Kidney (tissue), 14 donors: ENCODE data around the gene AOX1. TPM values are rescaled to one million over a fixed set of nuclear protein-coding genes. Genes with fewer than 3 reads are reported as not detected.

Experiments used
- DNase-seq, 5 donors: peaks; one replicate each; pipeline ENCODE4 v3.0.0-alpha.2; 2013 to 2020
- FAIRE-seq: peaks from 2 replicates; lab custom pipeline; 2012; peaks lifted over from hg19 to GRCh38; lab: Jason Lieb, UNC
- H3K27ac ChIP-seq, 2 donors: one replicate each; pipeline ENCODE4 v1.7.0; 2013; ENCODE audit warnings: low read depth in 2 of 2, low read length in 2 of 2, inconsistent platforms in 1 of 2
- H3K27me3 ChIP-seq: one replicate; pipeline ENCODE4 v1.7.1; 2013; ENCODE audit warnings: low read length, inconsistent platforms; ENCODE audit not compliant: control insufficient read depth, insufficient read depth
- H3K36me3 ChIP-seq, 3 donors: one replicate each; pipeline versions ENCODE4 v1.7.0 to v1.7.1; 2013; ENCODE audit warnings: low read length in 3 of 3, control low read depth in 1 of 3, inconsistent platforms in 1 of 3; ENCODE audit not compliant: insufficient read depth in 3 of 3, control insufficient read depth in 2 of 3
- H3K4me1 ChIP-seq, 3 donors: one replicate each; pipeline versions ENCODE4 v1.7.0 to v1.7.1; 2013; ENCODE audit warnings: low read length in 3 of 3, inconsistent platforms in 1 of 3, low read depth in 1 of 3; ENCODE audit not compliant: control insufficient read depth in 2 of 3, insufficient read depth in 2 of 3
- H3K4me3 ChIP-seq, 3 donors: one replicate each; pipeline versions ENCODE4 v1.7.0 to v1.8.1; 2013; ENCODE audit warnings: low read length in 3 of 3, control low read depth in 1 of 3, inconsistent platforms in 1 of 3
- H3K9ac ChIP-seq, 3 donors: one replicate each; pipeline versions ENCODE4 v1.7.0 to v1.7.1; 2013; ENCODE audit warnings: low read length in 3 of 3, control low read depth in 1 of 3, inconsistent platforms in 1 of 3
- H3K9me3 ChIP-seq, 3 donors: one replicate each; pipeline versions ENCODE4 v1.7.0 to v1.7.1; 2013; ENCODE audit warnings: low read length in 3 of 3, control low read depth in 1 of 3, inconsistent platforms in 1 of 3; ENCODE audit not compliant: control insufficient read depth in 2 of 3, insufficient read depth in 1 of 3
- intact Hi-C: fragments of 100-400 bp; cut with DNase I; formaldehyde crosslinking; loops from one replicate; pipeline ENCODE4 v1.11.1; 2022
- polyA plus RNA-seq: library from polyadenylated mRNA; stranded (reverse); fragments of 350-450 nt; fragmentation: Illumina TruSeq; extraction: RNeasy Lipid Tissue Mini Kit (QIAGEN cat#74804); gene quantifications from one replicate; pipeline ENCODE4 v1.2.3, GENCODE V29; 2014; ENCODE audit warnings: low read depth, low replicate concordance; ENCODE audit not compliant: insufficient read depth
- total RNA-seq: library from RNA; stranded (reverse); fragmentation: NEBNext Ultra II Directional; extraction: Animal tissue kit (Norgen Biotek cat#: 25700); gene quantifications from one replicate; pipeline ENCODE4 v1.2.1, GENCODE V29; 2021
- TF ChIP-seq, protein P1 (sequence below): IDR thresholded peaks from 3 replicates; pipeline ENCODE4 v1.5.1; 2012; ENCODE audit warnings: mild to moderate bottlenecking, moderate library complexity, borderline replicate concordance; ENCODE audit not compliant: insufficient read depth; ENCODE audit errors: extremely low read depth
- donor health status: control.
- donor health status: control.
- donor health status: control.
- donor health status: control.
- donor health status: control.
- donor health status: DM: yes; HTN: yes; CAD: no.
- donor health status: Normal renal cell carcinoma (clear cell type).

The AOX1 gene
- total and polyA plus RNA-seq, 2 donors from 2014 or later, result 38.6 to 43.7 TPM

DNA sequence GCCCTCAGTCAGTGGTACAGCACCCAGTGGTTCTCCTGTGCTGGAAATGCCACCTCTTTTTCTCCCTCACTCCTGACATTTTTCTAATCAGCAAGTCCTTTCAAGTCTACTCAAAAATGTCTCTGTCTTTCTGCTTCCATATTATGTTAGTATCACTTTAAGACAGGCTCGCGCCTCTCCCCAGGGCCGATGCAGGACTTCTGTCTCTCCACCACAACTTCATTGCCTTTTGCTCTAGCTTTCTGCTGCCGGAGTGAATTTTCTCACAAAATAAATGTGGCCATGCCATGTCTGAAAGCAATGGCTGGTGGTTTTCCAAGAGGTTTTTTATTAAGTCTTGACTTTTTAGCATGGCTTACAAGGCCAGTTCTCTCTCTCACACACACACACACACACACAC, 73.6 kb downstream of the AOX1 start:
- Histone ChIP-seq H3K9me3 (no peaks in the 10 kb centered on the region), H3K4me3 (no peak overlapping the region), H3K27me3 (no peaks in the 10 kb centered on the region), H3K27ac (no peak overlapping the region), H3K36me3 (no peaks in the 10 kb centered on the region), H3K4me1 (no peaks in the 10 kb centered on the region), H3K9ac (no peak overlapping the region)
- FAIRE-seq, result no peak
- TF ChIP-seq, protein P1, sequence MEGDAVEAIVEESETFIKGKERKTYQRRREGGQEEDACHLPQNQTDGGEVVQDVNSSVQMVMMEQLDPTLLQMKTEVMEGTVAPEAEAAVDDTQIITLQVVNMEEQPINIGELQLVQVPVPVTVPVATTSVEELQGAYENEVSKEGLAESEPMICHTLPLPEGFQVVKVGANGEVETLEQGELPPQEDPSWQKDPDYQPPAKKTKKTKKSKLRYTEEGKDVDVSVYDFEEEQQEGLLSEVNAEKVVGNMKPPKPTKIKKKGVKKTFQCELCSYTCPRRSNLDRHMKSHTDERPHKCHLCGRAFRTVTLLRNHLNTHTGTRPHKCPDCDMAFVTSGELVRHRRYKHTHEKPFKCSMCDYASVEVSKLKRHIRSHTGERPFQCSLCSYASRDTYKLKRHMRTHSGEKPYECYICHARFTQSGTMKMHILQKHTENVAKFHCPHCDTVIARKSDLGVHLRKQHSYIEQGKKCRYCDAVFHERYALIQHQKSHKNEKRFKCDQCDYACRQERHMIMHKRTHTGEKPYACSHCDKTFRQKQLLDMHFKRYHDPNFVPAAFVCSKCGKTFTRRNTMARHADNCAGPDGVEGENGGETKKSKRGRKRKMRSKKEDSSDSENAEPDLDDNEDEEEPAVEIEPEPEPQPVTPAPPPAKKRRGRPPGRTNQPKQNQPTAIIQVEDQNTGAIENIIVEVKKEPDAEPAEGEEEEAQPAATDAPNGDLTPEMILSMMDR, result no peak
- no peak for DNase-seq
- intact Hi-C loops, result no loop called here

DNA sequence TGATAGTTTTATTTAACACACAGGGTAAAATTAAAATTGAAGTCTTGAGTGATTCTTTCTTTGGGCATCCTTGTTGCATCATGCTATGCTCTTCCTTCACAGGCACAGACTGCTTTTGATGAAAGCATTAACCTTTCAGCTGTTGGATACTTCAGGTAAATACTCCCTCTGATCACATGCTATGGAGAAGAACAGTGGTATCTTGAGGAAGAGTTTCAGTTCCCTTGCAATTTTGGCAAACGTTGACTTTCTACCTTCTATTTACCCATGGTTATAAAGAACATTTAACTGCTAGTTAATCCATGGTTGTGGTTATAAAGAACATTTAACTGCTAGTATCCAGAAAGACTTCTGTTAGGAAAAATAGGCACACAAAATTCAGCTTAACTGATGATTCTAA, 75.7 kb downstream of the AOX1 start:
- no peak overlapping the region for H3K9ac ChIP-seq
- no peaks in the 10 kb centered on the region for H3K36me3 ChIP-seq
- H3K4me3 ChIP-seq, result no peak overlapping the region
- DNase-seq (no peak), FAIRE-seq (no peak)
- no peaks in the 10 kb centered on the region for H3K4me1 ChIP-seq
- H3K27ac ChIP-seq, result no peak overlapping the region
- H3K27me3 ChIP-seq, result no peaks in the 10 kb centered on the region
- no peaks in the 10 kb centered on the region for H3K9me3 ChIP-seq
- intact Hi-C loops, result no loop called here
- TF ChIP-seq, protein P1, result no peak

DNA sequence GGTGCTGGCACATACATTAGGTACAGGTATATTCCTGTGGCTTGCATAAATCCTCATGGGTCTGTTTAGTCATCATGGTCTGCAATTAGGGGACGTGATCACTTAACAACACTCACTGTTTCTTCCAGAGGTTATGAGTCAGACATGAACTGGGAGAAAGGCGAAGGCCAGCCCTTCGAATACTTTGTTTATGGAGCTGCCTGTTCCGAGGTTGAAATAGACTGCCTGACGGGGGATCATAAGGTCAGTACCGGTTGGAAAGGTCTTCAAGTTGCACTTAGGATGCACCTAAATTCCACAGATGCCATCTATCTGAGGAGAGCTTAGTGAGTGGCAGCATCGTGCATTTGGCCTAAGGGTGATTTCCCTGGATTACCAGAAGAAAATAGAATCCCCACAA, 76.9 kb downstream of the AOX1 start:
- FAIRE-seq (no peak), DNase-seq (no peak)
- H3K9me3 ChIP-seq, result no peaks in the 10 kb centered on the region
- no peak overlapping the region for H3K9ac ChIP-seq
- no peaks in the 10 kb centered on the region for H3K4me1 ChIP-seq
- no peaks in the 10 kb centered on the region for H3K36me3 ChIP-seq
- H3K4me3 ChIP-seq, result no peak overlapping the region
- H3K27me3 ChIP-seq, result no peaks in the 10 kb centered on the region
- intact Hi-C loops, result no loop called here
- no peak overlapping the region for H3K27ac ChIP-seq
- TF ChIP-seq, protein P1, result no peak
